ENCODE data around the gene COL5A1. TPM values are rescaled to one million over a fixed set of nuclear protein-coding genes. Genes with fewer than 3 reads are reported as not detected.

COL5A1 gene
- total RNA-seq, 2 experiments from 2014 or later: 0.23 to 0.24 TPM

- Mint-ChIP-seq H3K27me3 (no peaks in the 10 kb centered on the region), H3K27ac (no peak overlapping the region), H3K9me3 (no peaks in the 10 kb centered on the region), H3K36me3 (no peaks in the 10 kb centered on the region), H3K4me1 (no peaks in the 10 kb centered on the region), H3K4me3 (no peak overlapping the region)
- no peak for DNase-seq
Observed at GRCh38 chr9:134652291-134653225, 11.0 kb downstream of the COL5A1 start.

GRCh38 chr9:134653259-134654009, 11.8 kb downstream of the COL5A1 start:
- Mint-ChIP-seq H3K4me3 (no peak overlapping the region), H3K27me3 (no peaks in the 10 kb centered on the region), H3K27ac (no peak overlapping the region), H3K36me3 (no peaks in the 10 kb centered on the region), H3K4me1 (no peaks in the 10 kb centered on the region), H3K9me3 (no peaks in the 10 kb centered on the region)
- DNase-seq: no peak

GRCh38 chr9:134655101-134655500, 13.5 kb downstream of the COL5A1 start:
- no peak overlapping the region for H3K27ac Mint-ChIP-seq

GRCh38 chr9:134655586-134656333, 14.2 kb downstream of the COL5A1 start:
- Mint-ChIP-seq H3K27me3 (no peaks in the 10 kb centered on the region), H3K27ac (no peak overlapping the region), H3K9me3 (peaks cover 11% of the 10 kb centered on the region), H3K36me3 (no peaks in the 10 kb centered on the region), H3K4me1 (no peaks in the 10 kb centered on the region), H3K4me3 (no peak overlapping the region)
- no peak for DNase-seq

More at GRCh38 chr9:134655101-134655500, 13.5 kb downstream of the COL5A1 start:
- Mint-ChIP-seq H3K4me3 (no peak overlapping the region), H3K9me3 (peaks cover 5% of the 10 kb centered on the region), H3K27me3 (no peaks in the 10 kb centered on the region), H3K36me3 (no peaks in the 10 kb centered on the region), H3K4me1 (no peaks in the 10 kb centered on the region)
- no peak for DNase-seq

GRCh38 chr9:134656334-134657006, 14.9 kb downstream of the COL5A1 start:
- no peak overlapping the region for H3K27ac Mint-ChIP-seq
- peaks cover 13% of the 10 kb centered on the region for H3K9me3 Mint-ChIP-seq
- no peak for DNase-seq
- H3K36me3 Mint-ChIP-seq: no peaks in the 10 kb centered on the region
- H3K4me1 Mint-ChIP-seq: no peaks in the 10 kb centered on the region
- no peak overlapping the region for H3K4me3 Mint-ChIP-seq
- no peaks in the 10 kb centered on the region for H3K27me3 Mint-ChIP-seq

GRCh38 chr9:134657666-134658377, 16.2 kb downstream of the COL5A1 start:
- DNase-seq: no peak
- no peak overlapping the region for H3K27ac Mint-ChIP-seq
- H3K27me3 Mint-ChIP-seq: peaks cover under 1% of the 10 kb centered on the region
- no peaks in the 10 kb centered on the region for H3K36me3 Mint-ChIP-seq
- no peaks in the 10 kb centered on the region for H3K4me1 Mint-ChIP-seq
- peaks cover 15% of the 10 kb centered on the region for H3K9me3 Mint-ChIP-seq
- no peak overlapping the region for H3K4me3 Mint-ChIP-seq

- no peak overlapping the region for H3K4me3 Mint-ChIP-seq
- no peak overlapping the region for H3K27ac Mint-ChIP-seq
- peaks cover 15% of the 10 kb centered on the region for H3K9me3 Mint-ChIP-seq
Observed at GRCh38 chr9:134658378-134658955, 16.9 kb downstream of the COL5A1 start.

GRCh38 chr9:134659688-134660131, 18.1 kb downstream of the COL5A1 start:
- Mint-ChIP-seq H3K27me3 (peaks cover 4% of the 10 kb centered on the region), H3K9me3 (peaks cover 15% of the 10 kb centered on the region), H3K4me1 (no peaks in the 10 kb centered on the region), H3K27ac (no peak overlapping the region), H3K36me3 (no peaks in the 10 kb centered on the region), H3K4me3 (no peak overlapping the region)
- no peak for DNase-seq

More at GRCh38 chr9:134658378-134658955, 16.9 kb downstream of the COL5A1 start:
- H3K36me3 Mint-ChIP-seq: no peaks in the 10 kb centered on the region
- no peak for DNase-seq
- H3K27me3 Mint-ChIP-seq: peaks cover 4% of the 10 kb centered on the region
- no peaks in the 10 kb centered on the region for H3K4me1 Mint-ChIP-seq

GRCh38 chr9:134660407-134660806, 18.8 kb downstream of the COL5A1 start:
- Mint-ChIP-seq H3K9me3 (peaks cover 15% of the 10 kb centered on the region), H3K36me3 (no peaks in the 10 kb centered on the region), H3K4me3 (no peak overlapping the region), H3K4me1 (no peaks in the 10 kb centered on the region), H3K27me3 (peaks cover 9% of the 10 kb centered on the region), H3K27ac (no peak overlapping the region)
- no peak for DNase-seq

- no peaks in the 10 kb centered on the region for H3K36me3 Mint-ChIP-seq
- peaks cover 15% of the 10 kb centered on the region for H3K9me3 Mint-ChIP-seq
- H3K4me3 Mint-ChIP-seq: no peak overlapping the region
- no peak for DNase-seq
- H3K27ac Mint-ChIP-seq: no peak overlapping the region
- H3K27me3 Mint-ChIP-seq: peaks cover 11% of the 10 kb centered on the region
- H3K4me1 Mint-ChIP-seq: no peaks in the 10 kb centered on the region
Observed at GRCh38 chr9:134661299-134661698, 19.7 kb downstream of the COL5A1 start.

GRCh38 chr9:134661791-134662142, 20.2 kb downstream of the COL5A1 start:
- DNase-seq: no peak
- no peak overlapping the region for H3K27ac Mint-ChIP-seq
- no peaks in the 10 kb centered on the region for H3K4me1 Mint-ChIP-seq
- no peaks in the 10 kb centered on the region for H3K36me3 Mint-ChIP-seq
- H3K9me3 Mint-ChIP-seq: peaks cover 15% of the 10 kb centered on the region
- H3K27me3 Mint-ChIP-seq: peaks cover 11% of the 10 kb centered on the region
- H3K4me3 Mint-ChIP-seq: no peak overlapping the region

GRCh38 chr9:134662143-134662876, 20.7 kb downstream of the COL5A1 start:
- no peak overlapping the region for H3K27ac Mint-ChIP-seq
- no peaks in the 10 kb centered on the region for H3K36me3 Mint-ChIP-seq
- H3K9me3 Mint-ChIP-seq: peaks cover 15% of the 10 kb centered on the region
- H3K4me1 Mint-ChIP-seq: no peaks in the 10 kb centered on the region
- DNase-seq: no peak
- peaks cover 11% of the 10 kb centered on the region for H3K27me3 Mint-ChIP-seq
- H3K4me3 Mint-ChIP-seq: no peak overlapping the region

GRCh38 chr9:134663084-134663483, 21.5 kb downstream of the COL5A1 start:
- Mint-ChIP-seq H3K27me3 (peaks cover 11% of the 10 kb centered on the region), H3K4me3 (no peak overlapping the region), H3K9me3 (peaks cover 15% of the 10 kb centered on the region), H3K36me3 (no peaks in the 10 kb centered on the region), H3K27ac (no peak overlapping the region), H3K4me1 (no peaks in the 10 kb centered on the region)
- DNase-seq: no peak
